ENCODE measurements around the gene ANK2. TPM values are rescaled to one million over a fixed set of nuclear protein-coding genes. Genes with fewer than 3 reads are reported as not detected.
A peak's percentile ranks its signal among the peaks of the same experiment; 100 is the strongest.
"Not testable (repeated sequence)": the region's sequence is repeated elsewhere in the genome, so short reads cannot be mapped to it uniquely, and the experiment has no call there.

Gene ANK2
- total and polyA plus RNA-seq, 2 donors from 2014 or later: 21.1 to 125 TPM

GRCh38 chr4:113064244-113064643 is 14.8 kb downstream of the ANK2 start:
- FAIRE-seq (no peak), DNase-seq (peak in 3 of 5 donors; percentile 33 to 55 (median 40))

DNA sequence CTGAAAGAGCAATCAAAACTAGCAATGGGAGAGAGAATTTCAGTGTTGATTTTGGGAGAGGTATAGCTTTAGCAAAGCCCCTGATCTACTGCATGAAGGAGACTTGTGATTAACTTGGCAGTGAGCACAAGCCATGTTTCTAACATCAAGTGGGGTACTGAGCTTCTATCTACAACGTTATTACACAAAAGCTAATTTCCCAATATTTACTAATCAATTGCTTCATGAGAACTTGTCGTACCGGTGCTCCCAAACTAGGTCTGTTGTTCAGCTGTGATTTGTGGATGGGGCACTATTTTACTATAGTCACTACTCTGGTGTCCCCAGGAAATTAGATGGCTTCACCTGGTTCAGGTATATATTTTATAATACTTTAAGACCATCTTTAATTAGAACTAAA is 16.2 kb downstream of the ANK2 start:
- Histone ChIP-seq H3K4me3 (ENCODE audit: low read length in 3 of 3) (no peak overlapping the region), H3K36me3 (ENCODE audit: control insufficient read depth in 2 of 3, insufficient read depth in 3 of 3, low read length in 3 of 3) (no peaks in the 10 kb centered on the region), H3K27me3 (ENCODE audit: control insufficient read depth, insufficient read depth, low read length) (no peaks in the 10 kb centered on the region), H3K4me1 (ENCODE audit: control insufficient read depth in 2 of 3, insufficient read depth in 2 of 3, low read depth in 1 of 3, low read length in 3 of 3) (no peaks in the 10 kb centered on the region), H3K9me3 (ENCODE audit: control insufficient read depth in 2 of 3, insufficient read depth in 1 of 3, low read length in 3 of 3) (no peaks in the 10 kb centered on the region), H3K27ac (ENCODE audit: low read depth in 2 of 2, low read length in 2 of 2) (no peak overlapping the region), H3K9ac (ENCODE audit: low read length in 3 of 3) (no peak overlapping the region)
- FAIRE-seq (no peak), DNase-seq (no peak)
- no peak for TF ChIP-seq CTCF (IDR thresholded peaks at IDR 0.05; ENCODE audit: borderline replicate concordance, extremely low read depth, insufficient read depth)
- intact Hi-C loops (cut with DNase I): no loop called here

More at GRCh38 chr4:113064244-113064643, 14.8 kb downstream of the ANK2 start:
- Histone ChIP-seq H3K9ac (ENCODE audit: low read length in 3 of 3) (no peak overlapping the region), H3K27me3 (ENCODE audit: control insufficient read depth, insufficient read depth, low read length) (no peaks in the 10 kb centered on the region), H3K27ac (ENCODE audit: low read depth in 2 of 2, low read length in 2 of 2) (no peak overlapping the region), H3K36me3 (ENCODE audit: control insufficient read depth in 2 of 3, insufficient read depth in 3 of 3, low read length in 3 of 3) (no peaks in the 10 kb centered on the region), H3K9me3 (ENCODE audit: control insufficient read depth in 2 of 3, insufficient read depth in 1 of 3, low read length in 3 of 3) (no peaks in the 10 kb centered on the region), H3K4me1 (ENCODE audit: control insufficient read depth in 2 of 3, insufficient read depth in 2 of 3, low read depth in 1 of 3, low read length in 3 of 3) (no peaks in the 10 kb centered on the region), H3K4me3 (ENCODE audit: low read length in 3 of 3) (no peak overlapping the region)
- no peak for TF ChIP-seq CTCF (IDR thresholded peaks at IDR 0.05; ENCODE audit: borderline replicate concordance, extremely low read depth, insufficient read depth)
- intact Hi-C loops (cut with DNase I): no loop called here

- H3K27ac ChIP-seq (ENCODE audit: low read depth in 2 of 2, low read length in 2 of 2); H3K27me3 ChIP-seq (ENCODE audit: control insufficient read depth, insufficient read depth, low read length); H3K9ac ChIP-seq (ENCODE audit: low read length in 3 of 3); FAIRE-seq; H3K4me1 ChIP-seq (ENCODE audit: control insufficient read depth in 2 of 3, insufficient read depth in 2 of 3, low read depth in 1 of 3, low read length in 3 of 3); H3K9me3 ChIP-seq (ENCODE audit: control insufficient read depth in 2 of 3, insufficient read depth in 1 of 3, low read length in 3 of 3); intact Hi-C loops (cut with DNase I); DNase-seq; H3K36me3 ChIP-seq (ENCODE audit: control insufficient read depth in 2 of 3, insufficient read depth in 3 of 3, low read length in 3 of 3); H3K4me3 ChIP-seq (ENCODE audit: low read length in 3 of 3): not testable (repeated sequence)
These were observed 19.3 kb downstream of the ANK2 start for GRCh38 chr4:113068771-113069170.

- intact Hi-C loops (cut with DNase I): no loop called here
- H3K27ac ChIP-seq (ENCODE audit: low read depth in 2 of 2, low read length in 2 of 2): no peak overlapping the region
- no peaks in the 10 kb centered on the region for H3K36me3 ChIP-seq (ENCODE audit: control insufficient read depth in 2 of 3, insufficient read depth in 3 of 3, low read length in 3 of 3)
- H3K9ac ChIP-seq (ENCODE audit: low read length in 3 of 3): no peak overlapping the region
- H3K9me3 ChIP-seq (ENCODE audit: control insufficient read depth in 2 of 3, insufficient read depth in 1 of 3, low read length in 3 of 3): no peaks in the 10 kb centered on the region
- H3K4me3 ChIP-seq (ENCODE audit: low read length in 3 of 3): no peak overlapping the region
- DNase-seq: no peak
- no peak for FAIRE-seq
- no peak for TF ChIP-seq CTCF (IDR thresholded peaks at IDR 0.05; ENCODE audit: borderline replicate concordance, extremely low read depth, insufficient read depth)
- no peaks in the 10 kb centered on the region for H3K27me3 ChIP-seq (ENCODE audit: control insufficient read depth, insufficient read depth, low read length)
- no peaks in the 10 kb centered on the region for H3K4me1 ChIP-seq (ENCODE audit: control insufficient read depth in 2 of 3, insufficient read depth in 2 of 3, low read depth in 1 of 3, low read length in 3 of 3)
These were observed 19.9 kb downstream of the ANK2 start for GRCh38 chr4:113069212-113069892.
